Tibial nerve (tissue), 4 donors: ENCODE data around the gene ING3. TPM values are rescaled to one million over a fixed set of nuclear protein-coding genes. Genes with fewer than 3 reads are reported as not detected.
A peak's percentile ranks its signal among the peaks of the same experiment; 100 is the strongest.

ENCODE experiments used
- DNase-seq, 2 donors: peaks; one replicate each; pipeline ENCODE4 v3.0.0-alpha.2; 2019; ENCODE audit warnings: low spot score in 2 of 2
- H3K27ac ChIP-seq, 4 donors: fragments of 200-600 bp; sonication (generic) in 3 of 4; one replicate each; pipeline ENCODE4 v1.5.1; 2017 to 2019; ENCODE audit warnings: mild to moderate bottlenecking in 1 of 4
- H3K27me3 ChIP-seq, 2 donors: fragments of 200-600 bp; sonication (generic) in 1 of 2; one replicate each; pipeline versions ENCODE4 v1.5.1 to v1.6.0; 2017 to 2019
- H3K36me3 ChIP-seq, 3 donors: fragments of 200-600 bp; sonication (generic); one replicate each; pipeline ENCODE4 v1.5.1; 2018 to 2019
- H3K4me1 ChIP-seq, 4 donors: fragments of 200-600 bp; sonication (generic) in 3 of 4; one replicate each; pipeline ENCODE4 v1.5.1; 2017 to 2019
- H3K4me3 ChIP-seq, 4 donors: fragments of 200-600 bp; sonication (generic) in 3 of 4; one replicate each; pipeline ENCODE4 v1.5.1; 2017 to 2019; ENCODE audit warnings: mild to moderate bottlenecking in 1 of 4, moderate library complexity in 1 of 4
- H3K9me3 ChIP-seq, 4 donors: fragments of 200-600 bp; sonication (generic) in 3 of 4; one replicate each; pipeline ENCODE4 v1.5.1; 2017 to 2019
- CTCF ChIP-seq, 5 experiments: fragments of 200-600 bp in 3 of 5; fragments of 450-650 bp in 2 of 5; sonication (generic) in 3 of 5; IDR thresholded peaks; one replicate each; pipeline ENCODE4 v1.5.1; 2016 to 2019; ENCODE audit warnings: antibody characterized with exemption in 5 of 5, mild to moderate bottlenecking in 3 of 5, moderate library complexity in 2 of 5
- EP300 ChIP-seq, 2 donors: sonication (generic); formaldehyde crosslinking; IDR thresholded peaks; one replicate each; pipeline ENCODE4 v1.6.1; 2017; ENCODE audit warnings: antibody characterized with exemption in 2 of 2, mild to moderate bottlenecking in 1 of 2
- POLR2A ChIP-seq, 2 donors: fragments of 450-650 bp; IDR thresholded peaks; one replicate each; pipeline ENCODE4 v1.6.1; 2017; ENCODE audit warnings: antibody characterized with exemption in 2 of 2, mild to moderate bottlenecking in 2 of 2, moderate library complexity in 2 of 2
- WGBS, 2 donors: methylation state at CpG; one replicate each; pipeline ENCODE4 v1.1.5; 2018; 5-methylcytosine and 5-hydroxymethylcytosine counted together
- total RNA-seq, 4 donors: library from RNA; depleted of rRNA; stranded (reverse); fragments of >200 nt; gene quantifications; one replicate each; pipeline ENCODE4 v1.1.0, GENCODE V29; 2016

Gene ING3
- total RNA-seq, 4 donors from 2014 or later: 9.4 to 21.3 (median 11.4) TPM

- no peak overlapping the region for H3K4me3 ChIP-seq
- TF ChIP-seq CTCF (IDR thresholded peaks at IDR 0.05): no peak
- no peak for TF ChIP-seq POLR2A (IDR thresholded peaks at IDR 0.05)
- no peak for TF ChIP-seq EP300 (IDR thresholded peaks at IDR 0.05)
- no peak for DNase-seq
- H3K27me3 ChIP-seq: no peaks in the 10 kb centered on the region
- no peaks in the 10 kb centered on the region for H3K9me3 ChIP-seq
- no peaks in the 10 kb centered on the region for H3K36me3 ChIP-seq
- peaks cover 0 to 56% (median 16%) of the 10 kb centered on the region in 4 donors for H3K4me1 ChIP-seq
- H3K27ac ChIP-seq: peak overlapping the region in 2 of 4 donors; percentile 29 to 92
These were observed 42.5 kb downstream of the ING3 start for GRCh38 chr7:120992965-120993494.

- TF ChIP-seq EP300 (IDR thresholded peaks at IDR 0.05) (no peak), CTCF (IDR thresholded peaks at IDR 0.05) (no peak), POLR2A (IDR thresholded peaks at IDR 0.05) (no peak)
- H3K4me3 ChIP-seq: no peak overlapping the region
These were observed 43.1 kb downstream of the ING3 start for GRCh38 chr7:120993553-120994191.

GRCh38 chr7:120994512-120995410, 44.2 kb downstream of the ING3 start:
- H3K27ac ChIP-seq: no peak overlapping the region
- no peak for TF ChIP-seq POLR2A (IDR thresholded peaks at IDR 0.05)
- TF ChIP-seq EP300 (IDR thresholded peaks at IDR 0.05): no peak
- TF ChIP-seq CTCF (IDR thresholded peaks at IDR 0.05): no peak

More at GRCh38 chr7:120993553-120994191, 43.1 kb downstream of the ING3 start:
- Histone ChIP-seq H3K27me3 (no peaks in the 10 kb centered on the region), H3K9me3 (no peaks in the 10 kb centered on the region), H3K27ac (no peak overlapping the region), H3K4me1 (peaks cover 0 to 59% (median 19%) of the 10 kb centered on the region in 4 donors), H3K36me3 (no peaks in the 10 kb centered on the region)
- WGBS, 2 donors: 83 to 88% methylated on average over 5 of the region's 5 CpGs
- no peak for DNase-seq

DNA sequence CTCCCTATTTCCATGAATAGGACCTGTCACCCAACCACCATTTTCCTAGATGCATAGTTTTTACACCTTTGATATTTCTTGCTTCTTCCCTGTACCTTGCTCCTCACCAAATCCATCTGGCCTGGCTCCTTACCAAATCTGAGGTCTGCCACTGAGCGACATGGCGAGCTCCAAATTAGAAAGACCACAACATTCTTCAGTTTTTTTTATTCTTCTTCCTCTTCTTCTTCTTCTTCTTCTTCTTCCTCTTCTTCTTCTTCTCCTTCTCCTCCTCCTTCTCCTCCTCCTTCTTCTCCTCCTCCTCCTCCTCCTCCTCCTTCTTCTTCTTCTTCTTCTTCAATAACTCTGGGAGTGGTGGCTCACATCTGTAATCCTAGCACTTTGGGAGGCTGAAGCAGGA, 45.1 kb downstream of the ING3 start:
- Histone ChIP-seq H3K36me3 (no peaks in the 10 kb centered on the region), H3K4me3 (no peak overlapping the region), H3K27me3 (no peaks in the 10 kb centered on the region), H3K4me1 (peaks cover 0 to 71% (median 26%) of the 10 kb centered on the region in 4 donors), H3K9me3 (no peaks in the 10 kb centered on the region), H3K27ac (peak overlapping the region in 1 of 4 donors; percentile 42)
- no peak for DNase-seq
- no peak for TF ChIP-seq EP300 (IDR thresholded peaks at IDR 0.05)
- 90 to 92% methylated on average over 2 of the region's 2 CpGs for WGBS, 2 donors

More at GRCh38 chr7:120994512-120995410, 44.2 kb downstream of the ING3 start:
- Histone ChIP-seq H3K4me1 (peaks cover 0 to 70% (median 25%) of the 10 kb centered on the region in 4 donors), H3K27me3 (no peaks in the 10 kb centered on the region), H3K36me3 (no peaks in the 10 kb centered on the region), H3K4me3 (no peak overlapping the region), H3K9me3 (no peaks in the 10 kb centered on the region)
- 89 to 90% methylated on average over 5 of the region's 5 CpGs for WGBS, 2 donors
- no peak for DNase-seq

GRCh38 chr7:120996333-120996987, 45.9 kb downstream of the ING3 start:
- TF ChIP-seq POLR2A (IDR thresholded peaks at IDR 0.05) (no peak), CTCF (IDR thresholded peaks at IDR 0.05) (no peak), EP300 (IDR thresholded peaks at IDR 0.05) (peak in 1 of 2 donors; percentile 60)
- H3K4me3 ChIP-seq: no peak overlapping the region
- WGBS, 2 donors: 75 to 85% methylated on average over 2 of the region's 2 CpGs
- H3K27me3 ChIP-seq: no peaks in the 10 kb centered on the region
- no peaks in the 10 kb centered on the region for H3K9me3 ChIP-seq
- DNase-seq: peak; percentile 46 to 90
- H3K36me3 ChIP-seq: no peaks in the 10 kb centered on the region
- H3K27ac ChIP-seq: peak overlapping the region in 2 of 4 donors; percentile 3 to 29
- H3K4me1 ChIP-seq: peaks cover 0 to 71% (median 28%) of the 10 kb centered on the region in 4 donors
